GM12801 (cell line): ENCODE data around the gene MIB2.

ENCODE experiments used
- TF ChIP-seq, protein P1 (sequence below): IDR thresholded peaks from one replicate; pipeline ENCODE4 v1.5.1; 2011; ENCODE audit warnings: control low read depth; ENCODE audit not compliant: insufficient read length; ENCODE audit errors: extremely low read depth

Gene MIB2

DNA sequence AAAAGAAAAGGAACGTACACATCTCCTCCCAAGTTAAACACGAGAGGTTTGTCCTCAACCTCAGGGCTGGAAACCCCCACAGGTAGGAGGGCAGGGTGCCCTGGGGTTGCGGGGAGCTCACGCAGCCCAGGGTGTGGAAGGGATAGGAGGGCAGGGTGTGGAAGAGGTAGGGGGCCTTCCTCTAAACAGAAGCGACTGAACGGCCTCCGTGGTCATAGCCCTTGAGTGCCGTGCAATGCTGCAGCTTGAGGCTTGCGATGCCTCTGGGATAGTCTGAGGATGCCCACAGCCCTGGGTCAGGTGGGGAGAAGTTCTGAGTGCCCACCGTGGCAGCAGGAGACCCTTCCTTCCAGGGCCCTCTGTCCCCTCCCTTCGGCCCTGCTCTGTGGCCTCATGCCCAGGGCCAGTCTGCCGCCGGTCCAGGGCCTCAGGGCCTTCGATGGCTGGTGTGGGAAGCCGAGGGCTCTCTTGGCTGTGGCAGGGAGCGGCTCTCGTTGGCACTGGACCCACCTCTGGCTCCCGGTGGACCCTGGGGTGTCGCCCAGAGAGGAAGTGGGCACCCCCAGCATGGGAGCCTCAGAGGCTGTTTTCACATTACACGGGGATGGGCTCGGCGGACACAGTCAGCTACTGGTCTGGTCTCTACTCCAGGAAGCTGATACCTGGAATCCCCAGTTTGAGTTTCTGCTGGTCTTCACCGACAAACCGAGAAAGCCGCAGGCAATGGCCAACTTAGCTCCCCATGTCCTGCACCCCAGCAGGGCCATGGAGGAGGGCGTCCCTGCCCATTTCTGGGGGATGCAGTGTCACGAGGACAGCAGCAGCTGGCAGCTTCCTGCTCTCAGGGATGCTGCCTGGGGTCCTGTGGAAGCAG is 49.9 kb downstream of the MIB2 start:
- TF ChIP-seq, protein P1, sequence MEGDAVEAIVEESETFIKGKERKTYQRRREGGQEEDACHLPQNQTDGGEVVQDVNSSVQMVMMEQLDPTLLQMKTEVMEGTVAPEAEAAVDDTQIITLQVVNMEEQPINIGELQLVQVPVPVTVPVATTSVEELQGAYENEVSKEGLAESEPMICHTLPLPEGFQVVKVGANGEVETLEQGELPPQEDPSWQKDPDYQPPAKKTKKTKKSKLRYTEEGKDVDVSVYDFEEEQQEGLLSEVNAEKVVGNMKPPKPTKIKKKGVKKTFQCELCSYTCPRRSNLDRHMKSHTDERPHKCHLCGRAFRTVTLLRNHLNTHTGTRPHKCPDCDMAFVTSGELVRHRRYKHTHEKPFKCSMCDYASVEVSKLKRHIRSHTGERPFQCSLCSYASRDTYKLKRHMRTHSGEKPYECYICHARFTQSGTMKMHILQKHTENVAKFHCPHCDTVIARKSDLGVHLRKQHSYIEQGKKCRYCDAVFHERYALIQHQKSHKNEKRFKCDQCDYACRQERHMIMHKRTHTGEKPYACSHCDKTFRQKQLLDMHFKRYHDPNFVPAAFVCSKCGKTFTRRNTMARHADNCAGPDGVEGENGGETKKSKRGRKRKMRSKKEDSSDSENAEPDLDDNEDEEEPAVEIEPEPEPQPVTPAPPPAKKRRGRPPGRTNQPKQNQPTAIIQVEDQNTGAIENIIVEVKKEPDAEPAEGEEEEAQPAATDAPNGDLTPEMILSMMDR = no peak

DNA sequence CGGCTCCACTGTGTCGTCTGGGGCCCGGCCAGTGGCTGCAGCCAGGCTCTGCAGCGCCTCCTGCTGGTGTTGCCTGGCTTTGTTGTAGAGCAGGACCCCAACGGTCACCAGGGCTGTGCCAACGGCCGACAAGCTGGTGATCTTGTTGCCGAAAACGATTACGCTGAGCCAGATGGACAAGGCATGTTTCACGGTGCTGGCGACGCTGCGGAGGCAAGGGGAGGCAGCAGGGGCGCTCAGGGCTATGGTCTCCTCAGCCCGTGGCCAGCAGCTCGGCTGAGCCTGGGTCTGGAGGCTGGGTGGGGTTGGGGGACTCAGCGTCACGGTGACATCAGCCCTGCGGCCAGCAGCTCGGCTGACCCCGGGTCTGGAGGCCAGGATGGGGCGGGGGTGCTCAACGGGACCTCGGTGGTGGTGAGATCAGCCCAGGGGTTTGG is 50.5 kb downstream of the MIB2 start:
- TF ChIP-seq, protein P1 = no peak

DNA sequence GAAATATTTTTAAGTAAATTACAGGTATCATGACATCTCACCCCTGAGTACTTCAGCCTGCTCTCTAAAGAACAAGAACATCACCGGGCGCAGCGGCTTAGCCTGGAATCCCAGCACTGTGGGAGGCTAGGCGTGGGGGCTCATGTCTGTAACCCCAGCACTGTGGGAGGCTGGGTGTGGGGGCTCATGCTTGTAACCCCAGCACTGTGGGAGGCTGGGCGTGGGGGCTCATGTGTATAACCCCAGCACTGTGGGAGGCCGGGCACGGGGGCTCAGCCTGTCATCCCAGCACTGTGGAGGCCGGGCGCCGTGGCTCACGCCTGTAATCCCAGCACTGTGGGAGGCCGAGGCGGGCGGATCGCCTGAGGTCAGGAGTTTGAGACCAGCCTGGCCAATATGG is 51.2 kb downstream of the MIB2 start:
- TF ChIP-seq, protein P1 = no peak

DNA sequence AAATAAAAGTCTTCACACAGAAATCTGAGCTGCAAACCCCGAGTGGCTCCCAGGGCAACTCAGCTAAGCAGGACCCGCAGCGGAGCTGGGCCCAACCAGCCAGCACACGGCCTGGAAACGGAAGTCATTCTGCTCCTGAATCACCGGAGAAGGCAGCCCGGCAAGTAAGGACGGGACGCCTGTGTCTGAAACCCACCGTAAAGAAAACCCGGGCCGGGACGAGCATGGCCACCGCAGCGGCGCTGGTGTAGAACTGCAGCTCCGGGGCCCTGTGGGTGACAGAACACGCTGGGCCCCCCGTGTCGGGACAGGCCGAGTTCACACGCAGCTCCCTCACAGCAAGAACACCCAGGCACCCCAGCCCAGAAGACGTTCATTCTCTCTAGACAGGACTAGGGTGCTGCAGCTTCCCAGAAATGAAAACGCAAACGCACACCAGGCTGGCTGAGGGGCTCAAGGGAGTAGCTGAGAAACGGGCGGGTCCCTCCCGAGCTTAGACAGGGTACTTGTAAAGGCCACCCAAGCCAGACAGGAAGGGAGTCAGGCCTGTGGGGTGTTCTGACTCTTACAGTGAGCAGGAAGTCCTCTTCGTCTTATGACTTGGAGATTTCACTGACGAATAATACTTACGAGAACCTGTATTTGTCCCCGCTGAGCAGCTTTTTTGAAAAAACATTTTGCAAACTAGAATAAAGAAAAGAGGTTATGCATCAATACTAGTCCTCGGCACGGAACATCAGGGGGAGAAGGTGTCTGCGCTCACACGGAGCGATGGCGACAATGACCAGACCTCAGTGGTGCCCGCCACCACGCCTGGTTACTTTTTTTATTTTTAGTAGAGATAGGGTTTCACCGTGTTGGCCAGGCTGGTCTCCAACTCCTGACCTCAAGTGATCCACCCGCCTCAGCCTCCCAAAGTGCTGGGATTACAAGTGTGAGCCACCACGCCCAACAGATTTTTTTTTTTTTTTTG is 54.5 kb downstream of the MIB2 start:
- TF ChIP-seq, protein P1 = no peak

DNA sequence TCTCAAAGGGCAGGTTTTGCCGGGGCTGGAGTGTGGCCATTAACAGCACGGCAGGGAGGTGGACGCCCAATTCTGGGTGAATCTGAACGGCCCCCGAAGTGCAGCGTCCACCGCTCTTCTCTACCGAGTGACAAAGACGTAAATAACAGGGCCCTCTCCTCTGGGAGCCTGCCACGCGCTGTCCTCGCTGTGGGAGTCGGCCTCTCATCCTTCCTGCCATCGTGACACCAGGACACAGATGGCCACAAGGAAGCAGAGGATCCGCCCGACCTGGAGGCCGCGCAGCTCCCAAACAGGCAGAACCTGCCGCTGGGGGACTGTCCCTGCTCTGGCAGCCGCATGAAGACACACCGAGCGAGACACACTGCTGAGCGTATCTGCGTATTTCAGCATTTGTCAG is 55.6 kb downstream of the MIB2 start:
- TF ChIP-seq, protein P1 = no peak

DNA sequence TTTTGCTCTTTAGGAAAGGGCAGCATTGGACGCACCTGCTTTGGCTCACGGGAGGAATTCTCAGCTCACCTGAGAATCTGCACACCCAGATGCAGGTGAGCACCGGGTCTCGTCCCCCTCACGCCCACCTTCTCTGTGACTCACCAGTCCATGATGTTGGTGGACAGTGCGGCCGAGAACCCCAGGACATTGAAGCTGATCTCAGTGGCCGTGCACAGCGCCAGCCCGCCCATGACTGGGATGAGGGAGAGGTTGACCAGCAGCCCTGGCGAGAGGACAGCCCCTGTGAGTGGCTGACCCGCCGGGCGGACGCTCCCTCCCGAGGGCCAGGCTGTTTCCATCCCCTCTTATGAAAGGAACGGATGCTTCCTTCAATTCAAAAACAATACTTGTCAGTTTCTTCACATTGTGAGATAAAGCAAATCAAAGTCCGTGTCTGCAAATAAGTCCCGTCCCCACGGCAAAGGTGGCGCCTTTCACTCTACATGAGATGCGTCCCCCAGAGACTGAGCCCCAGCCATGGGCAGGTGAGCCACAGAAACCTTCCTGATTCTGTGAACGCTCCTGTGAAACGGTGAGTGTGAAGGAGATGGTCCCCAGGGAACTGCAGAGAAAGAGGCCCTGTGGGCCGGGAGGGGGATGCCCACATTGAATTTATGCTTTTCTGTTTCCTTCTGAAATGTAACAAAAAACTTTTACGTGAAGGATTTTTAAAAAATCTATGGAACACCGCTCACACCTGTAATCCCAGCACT is 56.2 kb downstream of the MIB2 start:
- TF ChIP-seq, protein P1 = no peak
